ENCODE data around the gene SIK2.

DNA sequence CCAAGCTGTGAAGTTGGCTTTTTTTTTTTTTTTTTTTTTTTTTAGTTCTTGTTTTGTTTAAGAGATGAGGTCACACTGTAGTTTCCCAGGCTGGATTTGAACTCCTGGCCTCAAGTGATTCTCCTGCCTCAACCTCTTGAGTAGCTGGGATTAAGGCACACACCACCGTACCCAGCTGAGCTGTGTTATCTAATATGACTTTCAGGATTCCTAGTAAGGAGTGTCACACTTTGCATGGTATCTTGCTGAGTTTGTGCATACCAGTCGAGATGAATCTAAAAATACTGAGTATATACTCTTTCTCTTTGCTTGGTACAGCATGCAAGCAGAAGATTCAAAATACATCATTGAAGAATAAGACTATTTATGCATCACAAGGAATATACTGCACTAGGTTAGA, 58.6 kb downstream of the SIK2 start:
- TF ChIP-seq FOXM1 (IDR thresholded peaks at IDR 0.05; ENCODE audit: borderline replicate concordance, low read depth) (no peak), REST (IDR thresholded peaks at IDR 0.05; ENCODE audit: low read depth) (no peak), CREB1 (IDR thresholded peaks at IDR 0.05; ENCODE audit: low read depth) (no peak), ZBTB7A (IDR thresholded peaks at IDR 0.05; ENCODE audit: low read depth) (no peak), TAF1 (IDR thresholded peaks at IDR 0.05; ENCODE audit: low read depth) (no peak), RAD21 (IDR thresholded peaks at IDR 0.05; ENCODE audit: low read depth) (no peak), NFIC (IDR thresholded peaks at IDR 0.05) (no peak), YY1 (IDR thresholded peaks at IDR 0.05; ENCODE audit: low read depth) (no peak)
- TF ChIP-seq, protein P1, sequence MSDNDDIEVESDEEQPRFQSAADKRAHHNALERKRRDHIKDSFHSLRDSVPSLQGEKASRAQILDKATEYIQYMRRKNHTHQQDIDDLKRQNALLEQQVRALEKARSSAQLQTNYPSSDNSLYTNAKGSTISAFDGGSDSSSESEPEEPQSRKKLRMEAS (IDR thresholded peaks at IDR 0.05) = no peak

Data from Ishikawa (cell line).